Activated CD4-positive, alpha-beta T cell treated with anti-CD3 and anti-CD28 coated beads, Interleukin-2, amount 50 U/mL, for 16 hours (primary cell): ENCODE results near the gene CHST6.
"Not testable (repeated sequence)": the region's sequence is repeated elsewhere in the genome, so short reads cannot be mapped to it uniquely, and the experiment has no call there.

Source experiments
- DNase-seq: peaks from one replicate; pipeline ENCODE4 v3.0.0-alpha.2; 2020

The CHST6 gene

GRCh38 chr16:75432828-75433731 is 62.2 kb downstream of the CHST6 start, which contains the start of gene CFDP1:
Gene CFDP1 (minus strand): TSS chr16:75433503. CDS start chr16:75433352, 151 bp downstream.
- peak; percentile 95 for DNase-seq

- no peak for DNase-seq
These were observed 65.4 kb downstream of the CHST6 start for GRCh38 chr16:75429621-75430403.

- DNase-seq: not testable (repeated sequence)
These were observed 68.7 kb downstream of the CHST6 start for GRCh38 chr16:75426524-75426923.

GRCh38 chr16:75424105-75424762 is 71.0 kb downstream of the CHST6 start:
- DNase-seq: not testable (repeated sequence)

DNA sequence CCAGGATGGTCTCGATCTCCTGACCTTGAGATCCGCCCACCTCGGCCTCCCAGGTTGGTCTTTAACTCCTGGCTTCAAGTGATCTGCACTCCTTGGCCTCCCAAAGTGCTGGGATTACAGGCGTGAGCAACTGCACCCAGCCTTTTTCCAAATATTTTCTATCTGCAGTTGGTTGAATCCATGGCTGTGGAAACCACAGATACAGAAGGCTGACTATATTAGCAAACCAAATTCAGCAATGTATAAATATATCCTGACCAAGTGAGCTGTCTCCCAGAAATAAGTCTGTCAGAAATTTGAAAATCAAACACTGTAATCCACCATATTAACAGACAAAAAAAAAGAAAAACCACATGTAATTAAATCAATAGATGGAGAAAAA is 71.5 kb downstream of the CHST6 start:
- no peak for DNase-seq
